ENCODE data around the gene SNORC.

- no peak for TF ChIP-seq CTCF (IDR thresholded peaks at IDR 0.05; ENCODE audit: insufficient read depth, low read depth, low read length)
- no peak for TF ChIP-seq EZH2 (IDR thresholded peaks at IDR 0.05; ENCODE audit: insufficient read depth, low read length)
Observed at GRCh38 chr2:232871418-232871834, 1.4 kb downstream of the SNORC start.
